ENCODE data around the gene NFE2.

Gene NFE2

GRCh38 chr12:54298904-54299303 is 1.9 kb downstream of the NFE2 start:
- TF ChIP-seq NFIC (IDR thresholded peaks at IDR 0.05), result no peak
- TF ChIP-seq TEAD4 (IDR thresholded peaks at IDR 0.05), result no peak

DNA sequence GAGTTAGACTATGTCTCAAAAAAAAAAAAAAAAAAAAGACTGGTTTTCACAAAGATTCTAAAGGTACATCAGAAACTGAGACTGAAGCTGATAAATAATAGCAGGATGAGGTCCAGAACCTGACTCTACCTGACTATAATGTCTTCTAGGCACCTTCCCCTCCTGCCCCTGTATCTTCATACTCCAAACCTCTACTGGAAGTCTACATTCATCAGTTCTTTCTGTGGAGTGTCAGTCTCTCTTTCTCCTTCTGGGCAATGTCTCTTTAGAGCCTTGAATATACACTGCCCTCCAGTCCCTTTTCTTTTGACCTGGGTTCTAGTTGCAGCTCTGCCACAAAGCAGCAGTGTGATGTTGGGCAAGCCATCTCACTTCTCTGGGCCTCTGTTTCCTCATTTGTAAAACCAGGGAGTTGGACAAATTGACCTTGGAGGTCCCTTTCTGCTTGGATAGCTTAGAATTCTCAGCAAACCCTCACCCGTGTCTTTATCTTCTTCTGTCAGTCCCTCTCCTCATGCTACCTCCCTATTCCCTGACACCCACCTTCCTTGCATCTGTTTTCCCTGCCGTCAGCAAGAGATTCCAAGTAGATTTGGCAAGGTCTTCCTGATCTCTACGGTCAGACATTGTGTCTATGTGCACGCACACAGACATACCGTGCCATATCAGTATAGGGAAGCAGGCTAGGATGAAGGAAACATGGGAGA is 4.3 kb downstream of the NFE2 start:
- TF ChIP-seq TCF12 (IDR thresholded peaks at IDR 0.05; ENCODE audit: low read depth) (no peak), TAF1 (IDR thresholded peaks at IDR 0.05; ENCODE audit: low read depth) (no peak), FOXM1 (IDR thresholded peaks at IDR 0.05; ENCODE audit: borderline replicate concordance, low read depth) (no peak), TEAD4 (IDR thresholded peaks at IDR 0.05) (no peak), CREB1 (IDR thresholded peaks at IDR 0.05; ENCODE audit: low read depth) (no peak), REST (IDR thresholded peaks at IDR 0.05; ENCODE audit: low read depth) (no peak), RAD21 (IDR thresholded peaks at IDR 0.05; ENCODE audit: low read depth) (no peak), EP300 (IDR thresholded peaks at IDR 0.05; ENCODE audit: borderline replicate concordance) (no peak), ZBTB7A (IDR thresholded peaks at IDR 0.05; ENCODE audit: low read depth) (no peak), CEBPB (IDR thresholded peaks at IDR 0.05) (no peak), NFIC (IDR thresholded peaks at IDR 0.05) (no peak), YY1 (IDR thresholded peaks at IDR 0.05; ENCODE audit: low read depth) (no peak), EGR1 (IDR thresholded peaks at IDR 0.05) (no peak)
- TF ChIP-seq, protein P1, sequence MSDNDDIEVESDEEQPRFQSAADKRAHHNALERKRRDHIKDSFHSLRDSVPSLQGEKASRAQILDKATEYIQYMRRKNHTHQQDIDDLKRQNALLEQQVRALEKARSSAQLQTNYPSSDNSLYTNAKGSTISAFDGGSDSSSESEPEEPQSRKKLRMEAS (IDR thresholded peaks at IDR 0.05), result no peak
- TF ChIP-seq, protein P2, sequence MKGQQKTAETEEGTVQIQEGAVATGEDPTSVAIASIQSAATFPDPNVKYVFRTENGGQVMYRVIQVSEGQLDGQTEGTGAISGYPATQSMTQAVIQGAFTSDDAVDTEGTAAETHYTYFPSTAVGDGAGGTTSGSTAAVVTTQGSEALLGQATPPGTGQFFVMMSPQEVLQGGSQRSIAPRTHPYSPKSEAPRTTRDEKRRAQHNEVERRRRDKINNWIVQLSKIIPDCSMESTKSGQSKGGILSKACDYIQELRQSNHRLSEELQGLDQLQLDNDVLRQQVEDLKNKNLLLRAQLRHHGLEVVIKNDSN (IDR thresholded peaks at IDR 0.05), result no peak

- TF ChIP-seq TEAD4 (IDR thresholded peaks at IDR 0.05), result no peak
- TF ChIP-seq RAD21 (IDR thresholded peaks at IDR 0.05; ENCODE audit: low read depth), result no peak
- no peak for TF ChIP-seq FOXM1 (IDR thresholded peaks at IDR 0.05; ENCODE audit: borderline replicate concordance, low read depth)
- no peak for TF ChIP-seq CEBPB (IDR thresholded peaks at IDR 0.05)
- TF ChIP-seq TCF12 (IDR thresholded peaks at IDR 0.05; ENCODE audit: low read depth), result no peak
- TF ChIP-seq TAF1 (IDR thresholded peaks at IDR 0.05; ENCODE audit: low read depth), result no peak
- TF ChIP-seq, protein P2 (IDR thresholded peaks at IDR 0.05), result no peak
- TF ChIP-seq NFIC (IDR thresholded peaks at IDR 0.05), result no peak
- TF ChIP-seq ZBTB7A (IDR thresholded peaks at IDR 0.05; ENCODE audit: low read depth), result no peak
- no peak for TF ChIP-seq CREB1 (IDR thresholded peaks at IDR 0.05; ENCODE audit: low read depth)
- no peak for TF ChIP-seq YY1 (IDR thresholded peaks at IDR 0.05; ENCODE audit: low read depth)
- TF ChIP-seq EGR1 (IDR thresholded peaks at IDR 0.05), result no peak
- TF ChIP-seq, protein P1 (IDR thresholded peaks at IDR 0.05), result no peak
- no peak for TF ChIP-seq REST (IDR thresholded peaks at IDR 0.05; ENCODE audit: low read depth)
Observed at GRCh38 chr12:54294953-54295566, 5.8 kb downstream of the NFE2 start.

GRCh38 chr12:54294152-54294952 is 6.5 kb downstream of the NFE2 start:
- peak; percentile 98 for TF ChIP-seq RAD21 (IDR thresholded peaks at IDR 0.05; ENCODE audit: low read depth)
- no peak for TF ChIP-seq NFIC (IDR thresholded peaks at IDR 0.05)
- TF ChIP-seq TCF12 (IDR thresholded peaks at IDR 0.05; ENCODE audit: low read depth), result peak; percentile 25; the same call in 1 of the 2 replicates
- TF ChIP-seq YY1 (IDR thresholded peaks at IDR 0.05; ENCODE audit: low read depth), result no peak

DNA sequence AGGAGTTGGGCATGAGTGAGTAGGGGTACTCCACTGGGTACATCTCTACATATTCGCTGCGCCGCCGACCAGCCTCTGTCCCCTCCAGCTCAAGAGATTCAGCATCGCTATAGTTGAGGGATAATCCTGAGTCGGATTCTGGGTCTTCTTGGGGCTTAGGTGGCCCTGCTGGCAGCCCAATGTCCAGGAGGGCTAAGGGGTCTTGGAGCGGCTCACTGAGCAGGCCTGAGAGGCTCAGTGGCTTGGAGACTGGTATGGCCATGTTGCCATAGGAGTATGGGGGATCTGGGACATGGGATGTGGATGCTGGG is 7.9 kb downstream of the NFE2 start:
- TF ChIP-seq REST (IDR thresholded peaks at IDR 0.05; ENCODE audit: low read depth), result no peak
- TF ChIP-seq YY1 (IDR thresholded peaks at IDR 0.05; ENCODE audit: low read depth), result no peak
- no peak for TF ChIP-seq NFIC (IDR thresholded peaks at IDR 0.05)
- no peak for TF ChIP-seq FOXM1 (IDR thresholded peaks at IDR 0.05; ENCODE audit: borderline replicate concordance, low read depth)
- no peak for TF ChIP-seq EP300 (IDR thresholded peaks at IDR 0.05; ENCODE audit: borderline replicate concordance)
- no peak for TF ChIP-seq TAF1 (IDR thresholded peaks at IDR 0.05; ENCODE audit: low read depth)
- TF ChIP-seq EGR1 (IDR thresholded peaks at IDR 0.05), result no peak
- no peak for TF ChIP-seq TEAD4 (IDR thresholded peaks at IDR 0.05)
- TF ChIP-seq CEBPB (IDR thresholded peaks at IDR 0.05), result no peak
- TF ChIP-seq, protein P2 (IDR thresholded peaks at IDR 0.05), result no peak
- no peak for TF ChIP-seq TCF12 (IDR thresholded peaks at IDR 0.05; ENCODE audit: low read depth)
- no peak for TF ChIP-seq ZBTB7A (IDR thresholded peaks at IDR 0.05; ENCODE audit: low read depth)
- no peak for TF ChIP-seq CREB1 (IDR thresholded peaks at IDR 0.05; ENCODE audit: low read depth)
- TF ChIP-seq, protein P1 (IDR thresholded peaks at IDR 0.05), result no peak
- TF ChIP-seq RAD21 (IDR thresholded peaks at IDR 0.05; ENCODE audit: low read depth), result no peak
